SK-N-SH treated with all-trans-retinoic acid at 6 μM for 48 hours (cell line): Measurements from ENCODE around the gene PDRG1.

Experiments
- GLIS3 ChIP-seq: fragments of 250-450 bp; sonication (Bioruptor Pico); IDR thresholded peaks from 2 replicates; pipeline ENCODE4 v1.5.0; 2020; ENCODE audit warnings: mild to moderate bottlenecking, moderate library complexity
- ZNF565 ChIP-seq: fragments of 450-650 bp; formaldehyde crosslinking; conservative IDR thresholded peaks from 2 replicates; pipeline ENCODE4 v1.5.0; 2020; ENCODE audit warnings: low read depth, mild to moderate bottlenecking, moderate library complexity
- TF ChIP-seq, protein P1 (sequence below): fragments of 250-450 bp; sonication (Bioruptor Pico); IDR thresholded peaks from 2 replicates; pipeline ENCODE4 v1.8.0; 2020; ENCODE audit warnings: mild to moderate bottlenecking, moderate library complexity, borderline replicate concordance

DNA sequence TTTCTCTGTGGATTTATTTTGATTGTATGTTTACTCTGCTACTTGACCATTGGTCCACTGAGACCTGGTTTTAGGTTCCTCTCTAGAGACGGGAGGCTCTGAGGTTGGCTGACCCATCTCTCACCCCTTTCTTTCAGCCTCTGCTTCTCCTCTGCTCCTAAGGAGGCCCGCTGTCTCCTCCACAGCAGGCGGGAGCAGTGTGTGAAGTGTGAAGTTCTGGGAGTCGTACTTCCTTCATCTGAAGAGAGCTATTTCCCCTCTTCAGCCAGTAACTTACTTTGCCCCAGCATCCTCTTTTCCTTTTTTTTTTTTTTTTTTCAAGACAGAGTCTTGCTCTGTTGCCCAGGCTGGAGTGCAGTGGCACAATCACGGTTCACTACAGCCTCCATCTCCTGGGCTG lies 21.1 kb downstream of the PDRG1 start:
- TF ChIP-seq GLIS3 (CRISPR knock-in tag) (no peak), ZNF565 (no peak)
- TF ChIP-seq, protein P1, sequence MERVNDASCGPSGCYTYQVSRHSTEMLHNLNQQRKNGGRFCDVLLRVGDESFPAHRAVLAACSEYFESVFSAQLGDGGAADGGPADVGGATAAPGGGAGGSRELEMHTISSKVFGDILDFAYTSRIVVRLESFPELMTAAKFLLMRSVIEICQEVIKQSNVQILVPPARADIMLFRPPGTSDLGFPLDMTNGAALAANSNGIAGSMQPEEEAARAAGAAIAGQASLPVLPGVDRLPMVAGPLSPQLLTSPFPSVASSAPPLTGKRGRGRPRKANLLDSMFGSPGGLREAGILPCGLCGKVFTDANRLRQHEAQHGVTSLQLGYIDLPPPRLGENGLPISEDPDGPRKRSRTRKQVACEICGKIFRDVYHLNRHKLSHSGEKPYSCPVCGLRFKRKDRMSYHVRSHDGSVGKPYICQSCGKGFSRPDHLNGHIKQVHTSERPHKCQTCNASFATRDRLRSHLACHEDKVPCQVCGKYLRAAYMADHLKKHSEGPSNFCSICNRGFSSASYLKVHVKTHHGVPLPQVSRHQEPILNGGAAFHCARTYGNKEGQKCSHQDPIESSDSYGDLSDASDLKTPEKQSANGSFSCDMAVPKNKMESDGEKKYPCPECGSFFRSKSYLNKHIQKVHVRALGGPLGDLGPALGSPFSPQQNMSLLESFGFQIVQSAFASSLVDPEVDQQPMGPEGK (CRISPR knock-in tag) = no peak
